CD14-positive monocyte (primary cell): ENCODE results near the gene PHLDA1. TPM values are rescaled to one million over a fixed set of nuclear protein-coding genes. Genes with fewer than 3 reads are reported as not detected.

ENCODE experiments used
- DNase-seq, 3 donors: peaks; one replicate each; pipeline ENCODE4 v3.0.0-alpha.2; 2011 to 2022
- H2AFZ ChIP-seq: 2 replicates; pipeline ENCODE4 v1.6.0; 2012; ENCODE audit warnings: mild to moderate bottlenecking, low read depth, low read length, inconsistent platforms; ENCODE audit not compliant: insufficient read depth, poor library complexity, severe bottlenecking
- H3K27ac ChIP-seq, 2 donors: 1 replicate in 1 of 2; 2 replicates in 1 of 2; pipeline ENCODE4 v1.5.1; 2012 to 2013; ENCODE audit warnings: low read length in 2 of 2, control low read depth in 1 of 2, inconsistent platforms in 1 of 2, low read depth in 1 of 2, mild to moderate bottlenecking in 1 of 2
- H3K27me3 ChIP-seq, 2 donors: one replicate each; pipeline versions ENCODE4 v1.6.0 to v1.6.1; 2011 to 2013; ENCODE audit warnings: low read length in 2 of 2; ENCODE audit not compliant: control insufficient read depth in 2 of 2, insufficient read depth in 2 of 2
- H3K36me3 ChIP-seq, 2 donors: replicated peaks in 1 of 2; 1 replicate in 1 of 2; 2 replicates in 1 of 2; pipeline versions ENCODE4 v1.5.1 to v1.6.1; 2012 to 2013; ENCODE audit warnings: low read length in 2 of 2, control low read depth in 1 of 2, inconsistent platforms in 1 of 2, mild to moderate bottlenecking in 1 of 2; ENCODE audit not compliant: insufficient read depth in 2 of 2, control insufficient read depth in 1 of 2
- H3K4me1 ChIP-seq, 2 donors: 1 replicate in 1 of 2; 2 replicates in 1 of 2; pipeline versions ENCODE4 v1.5.1 to v1.6.1; 2012 to 2013; ENCODE audit warnings: low read length in 2 of 2, control low read depth in 1 of 2, inconsistent platforms in 1 of 2, mild to moderate bottlenecking in 1 of 2, moderate library complexity in 1 of 2; ENCODE audit not compliant: insufficient read depth in 2 of 2, control insufficient read depth in 1 of 2
- H3K4me2 ChIP-seq: replicated peaks from 2 replicates; pipeline ENCODE3; 2012; ENCODE audit warnings: low read length, moderate library complexity, mild to moderate bottlenecking; ENCODE audit not compliant: poor library complexity, severe bottlenecking; ENCODE audit errors: extremely low read depth
- H3K4me3 ChIP-seq, 3 experiments: fragments of 200-600 bp in 1 of 3; sonication (generic) in 1 of 3; replicated peaks in 1 of 3; 1 replicate in 2 of 3; 2 replicates in 1 of 3; pipeline ENCODE4 v1.5.1; 2011 to 2013; ENCODE audit warnings: low read length in 3 of 3, mild to moderate bottlenecking in 3 of 3, control low read depth in 2 of 3, low read depth in 2 of 3, inconsistent platforms in 1 of 3, moderate library complexity in 1 of 3
- H3K79me2 ChIP-seq: 2 replicates; pipeline ENCODE4 v1.6.0; 2012; ENCODE audit warnings: mild to moderate bottlenecking, control low read depth, inconsistent platforms, low read length, moderate library complexity; ENCODE audit not compliant: insufficient read depth
- H3K9ac ChIP-seq: 2 replicates; pipeline ENCODE4 v1.6.0; 2017; ENCODE audit warnings: low read length, mild to moderate bottlenecking; ENCODE audit not compliant: insufficient read depth, poor library complexity, severe bottlenecking
- H3K9me3 ChIP-seq, 2 donors: replicated peaks in 1 of 2; 1 replicate in 1 of 2; 2 replicates in 1 of 2; pipeline versions ENCODE4 v1.5.1 to v1.6.1; 2012 to 2013; ENCODE audit warnings: low read length in 2 of 2, control low read depth in 1 of 2; ENCODE audit not compliant: control insufficient read depth in 1 of 2, insufficient read depth in 1 of 2
- H4K20me1 ChIP-seq: 2 replicates; pipeline ENCODE4 v1.6.0; 2012; ENCODE audit warnings: mild to moderate bottlenecking, low read length, control low read depth, moderate library complexity; ENCODE audit not compliant: insufficient read depth
- H3K27ac Mint-ChIP-seq, 7 donors: one replicate each; pipeline ENCODE4 v1.8.0; 2020; ENCODE audit warnings: mild to moderate bottlenecking in 7 of 7, mixed read lengths in 7 of 7, moderate library complexity in 6 of 7, inconsistent platforms in 2 of 7
- H3K27me3 Mint-ChIP-seq, 3 donors: one replicate each; pipeline ENCODE4 v1.8.0; 2021 to 2022; ENCODE audit warnings: low read depth in 3 of 3, mild to moderate bottlenecking in 3 of 3, mixed read lengths in 3 of 3, moderate library complexity in 3 of 3, inconsistent platforms in 1 of 3
- H3K36me3 Mint-ChIP-seq, 2 donors: one replicate each; pipeline ENCODE4 v1.8.0; 2020; ENCODE audit warnings: mixed read lengths in 2 of 2, inconsistent platforms in 1 of 2, mild to moderate bottlenecking in 1 of 2
- H3K4me1 Mint-ChIP-seq: one replicate; pipeline ENCODE4 v1.8.0; 2020; ENCODE audit warnings: mild to moderate bottlenecking, mixed read lengths
- H3K4me3 Mint-ChIP-seq, 2 donors: one replicate each; pipeline ENCODE4 v1.8.0; 2020; ENCODE audit warnings: mild to moderate bottlenecking in 2 of 2, mixed read lengths in 2 of 2, moderate library complexity in 1 of 2
- H3K9me3 Mint-ChIP-seq, 7 donors: one replicate each; pipeline ENCODE4 v1.8.0; 2020 to 2022; ENCODE audit warnings: mixed read lengths in 7 of 7, mild to moderate bottlenecking in 6 of 7, moderate library complexity in 6 of 7, inconsistent platforms in 2 of 7
- CTCF ChIP-seq: fragments of 200-600 bp; IDR thresholded peaks from one replicate; pipeline ENCODE4 v1.8.0; 2022; ENCODE audit warnings: antibody characterized with exemption, mild to moderate bottlenecking
- WGBS: methylation state at CpG from one replicate; pipeline ENCODE4 v1.1.5; 2013; ENCODE audit warnings: missing lambda C conversion rate; ENCODE audit not compliant: insufficient coverage; 5-methylcytosine and 5-hydroxymethylcytosine counted together
- intact Hi-C, 2 donors: fragments of 100-400 bp; cut with micrococcal nuclease; formaldehyde crosslinking; loops; one replicate each; pipeline versions ENCODE4 v1.15.0 to v1.15.1; 2023
- polyA plus RNA-seq, 3 donors: library from polyadenylated mRNA; depleted of rRNA in 1 of 3; unstranded in 2 of 3; stranded (reverse) in 1 of 3; fragments of 300-500 nt in 2 of 3; fragments of >200 nt in 1 of 3; fragmentation: Illumina TruSeq in 2 of 3; gene quantifications; 1 replicate in 2 of 3; 2 replicates in 1 of 3; pipeline ENCODE4 v1.2.3, GENCODE V29; 2012 to 2021

The PHLDA1 gene
- polyA plus RNA-seq, 3 donors: 1.1 to 5.8 (median 1.6) TPM

GRCh38 chr12:76073561-76073960 lies 42.0 kb upstream of the PHLDA1 start:
- peaks cover 26 to 33% of the 10 kb centered on the region in 2 donors for H3K36me3 Mint-ChIP-seq
- Histone ChIP-seq H3K79me2 (peaks cover 99% of the 10 kb centered on the region), H4K20me1 (peaks cover 80% of the 10 kb centered on the region), H3K4me1 (no peaks in the 10 kb centered on the region), H2AFZ (no peak overlapping the region), H3K27me3 (no peaks in the 10 kb centered on the region), H3K4me2 (no peak overlapping the region), H3K9me3 (no peaks in the 10 kb centered on the region), H3K9ac (no peak overlapping the region), H3K36me3 (peaks cover 8 to 19% of the 10 kb centered on the region in 2 donors), H3K4me3 (no peak overlapping the region), H3K27ac (no peak overlapping the region)
- H3K4me1 Mint-ChIP-seq: peaks cover 11% of the 10 kb centered on the region
- no peak for DNase-seq
- intact Hi-C loops: no loop called here
- TF ChIP-seq CTCF: no peak
- no peaks in the 10 kb centered on the region for H3K27me3 Mint-ChIP-seq
- no peak overlapping the region for H3K4me3 Mint-ChIP-seq
- peaks cover 2 to 3% (median 2%) of the 10 kb centered on the region in 7 donors for H3K9me3 Mint-ChIP-seq
- H3K27ac Mint-ChIP-seq: no peak overlapping the region

GRCh38 chr12:76072568-76072967 lies 41.0 kb upstream of the PHLDA1 start:
- Mint-ChIP-seq H3K27ac (no peak overlapping the region), H3K36me3 (peaks cover 31 to 40% of the 10 kb centered on the region in 2 donors), H3K27me3 (no peaks in the 10 kb centered on the region), H3K4me1 (peaks cover 10% of the 10 kb centered on the region), H3K4me3 (no peak overlapping the region), H3K9me3 (no peaks in the 10 kb centered on the region)
- Histone ChIP-seq H3K79me2 (peaks cover 98% of the 10 kb centered on the region), H3K27ac (no peak overlapping the region), H2AFZ (no peak overlapping the region), H3K4me3 (no peak overlapping the region), H3K4me1 (no peaks in the 10 kb centered on the region), H3K4me2 (no peak overlapping the region), H3K27me3 (no peaks in the 10 kb centered on the region), H3K36me3 (peaks cover 14 to 29% of the 10 kb centered on the region in 2 donors), H4K20me1 (peaks cover 70% of the 10 kb centered on the region), H3K9me3 (no peaks in the 10 kb centered on the region), H3K9ac (no peak overlapping the region)
- intact Hi-C loops: no loop called here
- no CpG with 5 or more reads among the region's 3 CpGs for WGBS
- TF ChIP-seq CTCF: no peak
- no peak for DNase-seq
